Sigmoid colon (tissue), 7 donors: Measurements from ENCODE around the gene CFAP161. TPM values are rescaled to one million over a fixed set of nuclear protein-coding genes. Genes with fewer than 3 reads are reported as not detected.

Experiments
- DNase-seq: peaks from one replicate; pipeline ENCODE4 v3.0.0-alpha.2; 2019
- H3K27ac ChIP-seq, 4 donors: fragments of 200-600 bp; sonication (generic); one replicate each; pipeline ENCODE4 v1.5.1; 2016 to 2019; ENCODE audit warnings: mild to moderate bottlenecking in 1 of 4
- H3K27me3 ChIP-seq, 3 donors: fragments of 200-600 bp; sonication (generic); one replicate each; pipeline ENCODE4 v1.5.1; 2019; ENCODE audit warnings: mild to moderate bottlenecking in 1 of 3
- H3K36me3 ChIP-seq, 4 donors: fragments of 200-600 bp; sonication (generic); one replicate each; pipeline ENCODE4 v1.5.1; 2016 to 2019
- H3K4me1 ChIP-seq, 4 donors: fragments of 200-600 bp; sonication (generic); one replicate each; pipeline ENCODE4 v1.5.1; 2017 to 2019
- H3K4me3 ChIP-seq, 4 donors: fragments of 200-600 bp; sonication (generic); one replicate each; pipeline ENCODE4 v1.5.1; 2017 to 2019; ENCODE audit warnings: mild to moderate bottlenecking in 2 of 4, moderate library complexity in 1 of 4
- H3K9me3 ChIP-seq, 4 donors: fragments of 200-600 bp in 3 of 4; sonication (generic) in 3 of 4; one replicate each; pipeline versions ENCODE4 v1.5.1 to v1.6.1; 2013 to 2019
- CTCF ChIP-seq, 4 experiments: fragments of 450-650 bp in 3 of 4; fragments of 200-600 bp in 1 of 4; IDR thresholded peaks; one replicate each; pipeline ENCODE4 v1.5.1; 2016 to 2019; ENCODE audit warnings: antibody characterized with exemption in 4 of 4, mild to moderate bottlenecking in 3 of 4, moderate library complexity in 2 of 4
- EP300 ChIP-seq, 4 donors: sonication (generic); formaldehyde crosslinking; IDR thresholded peaks; one replicate each; pipeline ENCODE4 v1.6.1; 2017; ENCODE audit warnings: antibody characterized with exemption in 4 of 4
- POLR2A ChIP-seq, 2 donors: fragments of 450-650 bp; IDR thresholded peaks; one replicate each; pipeline ENCODE4 v1.6.1; 2016; ENCODE audit warnings: antibody characterized with exemption in 2 of 2, mild to moderate bottlenecking in 2 of 2, moderate library complexity in 2 of 2
- POLR2AphosphoS5 ChIP-seq, 4 donors: sonication (generic); formaldehyde crosslinking; IDR thresholded peaks; one replicate each; pipeline ENCODE4 v1.6.1; 2017; ENCODE audit warnings: antibody characterized with exemption in 4 of 4
- WGBS, 2 donors: extraction: QIAGEN DNeasy Blood & Tissue Kit; methylation state at CpG; one replicate each; pipeline ENCODE4 v1.1.7; 2013; 5-methylcytosine and 5-hydroxymethylcytosine counted together
- intact Hi-C: fragments of 100-400 bp; cut with DNase I; formaldehyde crosslinking; loops from one replicate; pipeline ENCODE4 v1.15.1; 2023
- polyA plus RNA-seq, 3 donors: library from polyadenylated mRNA; stranded (reverse); fragments of 200-250 nt; gene quantifications; one replicate each; pipeline ENCODE4 v1.2.3, GENCODE V29; 2013
- total RNA-seq, 4 donors: library from RNA; depleted of rRNA; stranded (reverse); fragments of >200 nt; gene quantifications; one replicate each; pipeline ENCODE4 v1.1.0, GENCODE V29; 2016
- donor health status: healthy with polysubstance abuse.
- donor health status: Bipolar disorder and iron deficiency.
- donor health status: healthy.

The CFAP161 gene
- total and polyA plus RNA-seq, 7 donors, result 2.1 TPM; not detected in 6

DNA sequence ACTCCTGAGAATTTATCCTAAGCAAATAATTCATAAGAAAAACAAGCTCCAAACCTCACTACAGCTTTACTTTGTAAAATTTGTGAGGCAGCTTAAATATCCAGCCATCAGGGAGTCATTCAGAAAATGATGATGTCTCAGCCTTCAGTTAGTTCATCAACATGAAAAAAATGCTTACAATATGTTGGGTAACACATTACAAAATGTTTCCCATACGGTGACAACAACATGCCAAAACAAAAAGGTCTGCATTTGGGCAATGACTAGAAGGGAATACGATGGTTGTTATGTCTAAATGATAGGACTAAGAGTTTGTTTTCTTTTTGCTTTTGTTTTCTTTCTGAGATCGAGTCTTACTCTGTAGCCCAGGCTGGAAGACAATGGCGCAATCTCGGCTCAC is 47.0 kb upstream of the CFAP161 start:
- H3K9me3 ChIP-seq, result no peaks in the 10 kb centered on the region
- intact Hi-C loops, result no loop called here
- peaks cover 0 to 3% (median 2%) of the 10 kb centered on the region in 4 donors for H3K4me1 ChIP-seq
- 64 to 78% methylated on average over 5 of the region's 5 CpGs for WGBS, 2 donors
- no peak overlapping the region for H3K27ac ChIP-seq
- H3K27me3 ChIP-seq, result no peaks in the 10 kb centered on the region
- no peaks in the 10 kb centered on the region for H3K36me3 ChIP-seq
- no peak overlapping the region for H3K4me3 ChIP-seq
- TF ChIP-seq POLR2AphosphoS5 (IDR thresholded peaks at IDR 0.05), result no peak
- TF ChIP-seq CTCF (IDR thresholded peaks at IDR 0.05), result no peak
- DNase-seq, result no peak

- no peak for TF ChIP-seq POLR2A (IDR thresholded peaks at IDR 0.05)
- TF ChIP-seq POLR2AphosphoS5 (IDR thresholded peaks at IDR 0.05), result no peak
- no peak for TF ChIP-seq CTCF (IDR thresholded peaks at IDR 0.05)
- TF ChIP-seq EP300 (IDR thresholded peaks at IDR 0.05), result no peak
- peaks cover 0 to 9% (median 8%) of the 10 kb centered on the region in 4 donors for H3K4me1 ChIP-seq
- H3K9me3 ChIP-seq, result no peaks in the 10 kb centered on the region
- 18 to 47% methylated on average over 1 of the region's 1 CpG for whole genome bisulfite sequencing, 2 donors
- DNase-seq, result no peak
- H3K27ac ChIP-seq, result no peak overlapping the region
- no peak overlapping the region for H3K4me3 ChIP-seq
- no peaks in the 10 kb centered on the region for H3K36me3 ChIP-seq
- no peaks in the 10 kb centered on the region for H3K27me3 ChIP-seq
- intact Hi-C loops, result no loop called here
Measured at GRCh38 chr15:81087694-81088093, 46.4 kb upstream of the CFAP161 start.

DNA sequence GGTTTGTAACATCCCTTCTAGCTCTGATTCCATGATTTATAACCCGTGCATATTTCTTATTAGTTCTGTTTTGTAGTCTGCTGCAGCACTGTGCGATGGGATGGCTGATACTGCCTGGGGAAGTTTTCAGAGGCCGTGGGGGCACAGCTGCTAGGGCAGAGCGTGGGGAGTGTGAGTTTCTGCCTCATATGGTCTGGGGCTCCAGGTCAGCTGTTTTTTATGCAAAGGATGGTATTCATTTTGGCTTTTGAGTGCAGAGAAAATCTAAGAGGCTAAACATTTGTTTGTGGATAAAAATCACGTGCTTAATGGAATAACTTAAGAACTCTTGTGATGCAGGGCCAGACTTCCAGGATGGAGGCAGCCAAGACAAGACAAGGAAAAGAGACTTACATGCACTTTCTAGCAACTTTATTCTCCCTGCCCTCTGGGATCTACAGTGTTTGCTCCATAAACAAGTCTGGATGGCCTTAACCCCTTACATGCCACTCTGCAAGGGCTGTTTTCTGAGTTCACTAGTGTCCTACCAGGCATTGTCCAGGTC is 45.5 kb upstream of the CFAP161 start:
- TF ChIP-seq POLR2AphosphoS5 (IDR thresholded peaks at IDR 0.05), result no peak
- TF ChIP-seq EP300 (IDR thresholded peaks at IDR 0.05), result no peak
- TF ChIP-seq CTCF (IDR thresholded peaks at IDR 0.05), result no peak
- no peak for TF ChIP-seq POLR2A (IDR thresholded peaks at IDR 0.05)
- no peak overlapping the region for H3K27ac ChIP-seq
- no peaks in the 10 kb centered on the region for H3K9me3 ChIP-seq
- no peak overlapping the region for H3K4me3 ChIP-seq
- no peaks in the 10 kb centered on the region for H3K36me3 ChIP-seq
- DNase-seq, result no peak
- H3K4me1 ChIP-seq, result peaks cover 0 to 12% (median 10%) of the 10 kb centered on the region in 4 donors
- WGBS, 2 donors, result 59 to 67% methylated on average over 5 of the region's 5 CpGs
- H3K27me3 ChIP-seq, result no peaks in the 10 kb centered on the region
- intact Hi-C loops, result no loop called here

DNA sequence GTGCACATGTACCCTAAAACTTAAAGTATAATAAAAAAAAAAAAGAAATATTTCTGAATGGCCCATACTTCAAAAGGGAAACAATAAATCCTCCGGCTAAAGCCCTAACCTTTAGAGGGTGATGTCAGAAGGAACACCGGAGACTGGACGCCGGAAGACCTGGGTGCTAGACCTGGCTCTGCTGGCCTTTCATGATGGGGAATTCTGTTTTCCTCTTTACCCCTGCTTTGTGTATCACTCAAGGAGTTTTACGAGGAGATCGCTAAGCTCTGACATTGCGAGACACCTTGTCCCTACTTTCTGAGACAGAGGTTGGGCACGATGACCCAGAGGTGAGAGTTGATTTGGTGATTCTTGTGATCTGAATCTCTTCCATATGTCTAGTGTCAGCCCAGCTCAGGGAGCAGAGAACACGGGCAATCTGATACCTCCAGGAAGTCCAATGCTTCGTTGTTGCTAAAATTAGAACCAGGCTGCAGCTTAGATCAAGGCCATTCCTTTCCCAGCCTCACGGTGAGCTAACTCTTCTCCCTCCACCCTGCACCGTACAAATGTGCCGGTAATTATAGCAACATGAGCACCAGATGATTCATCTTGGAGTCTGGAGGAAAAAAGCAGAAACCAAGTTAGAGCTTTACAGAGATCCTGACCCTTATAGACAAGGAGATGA is 42.0 kb upstream of the CFAP161 start:
- intact Hi-C loops, result no loop called here
- H3K27ac ChIP-seq, result peak overlapping the region in 2 of 4 donors; percentile 40 to 48
- TF ChIP-seq POLR2A (IDR thresholded peaks at IDR 0.05) (no peak), CTCF (IDR thresholded peaks at IDR 0.05) (no peak), POLR2AphosphoS5 (IDR thresholded peaks at IDR 0.05) (no peak), EP300 (IDR thresholded peaks at IDR 0.05) (no peak)

More for the DNA sequence above, 42.0 kb upstream of the CFAP161 start:
- Histone ChIP-seq H3K27me3 (no peaks in the 10 kb centered on the region), H3K4me3 (no peak overlapping the region), H3K36me3 (no peaks in the 10 kb centered on the region), H3K4me1 (peaks cover 0 to 12% (median 10%) of the 10 kb centered on the region in 4 donors), H3K9me3 (no peaks in the 10 kb centered on the region)
- WGBS, 2 donors, result 48 to 56% methylated on average over 13 of the region's 13 CpGs
- no peak for DNase-seq
